SIG-M5 (cell line): ENCODE data around the gene SMCO4.

Source experiments
- DNase-seq: peaks from one replicate; lab custom pipeline; 2025; lab: John Stamatoyannopoulos, UW

SMCO4 gene

DNA sequence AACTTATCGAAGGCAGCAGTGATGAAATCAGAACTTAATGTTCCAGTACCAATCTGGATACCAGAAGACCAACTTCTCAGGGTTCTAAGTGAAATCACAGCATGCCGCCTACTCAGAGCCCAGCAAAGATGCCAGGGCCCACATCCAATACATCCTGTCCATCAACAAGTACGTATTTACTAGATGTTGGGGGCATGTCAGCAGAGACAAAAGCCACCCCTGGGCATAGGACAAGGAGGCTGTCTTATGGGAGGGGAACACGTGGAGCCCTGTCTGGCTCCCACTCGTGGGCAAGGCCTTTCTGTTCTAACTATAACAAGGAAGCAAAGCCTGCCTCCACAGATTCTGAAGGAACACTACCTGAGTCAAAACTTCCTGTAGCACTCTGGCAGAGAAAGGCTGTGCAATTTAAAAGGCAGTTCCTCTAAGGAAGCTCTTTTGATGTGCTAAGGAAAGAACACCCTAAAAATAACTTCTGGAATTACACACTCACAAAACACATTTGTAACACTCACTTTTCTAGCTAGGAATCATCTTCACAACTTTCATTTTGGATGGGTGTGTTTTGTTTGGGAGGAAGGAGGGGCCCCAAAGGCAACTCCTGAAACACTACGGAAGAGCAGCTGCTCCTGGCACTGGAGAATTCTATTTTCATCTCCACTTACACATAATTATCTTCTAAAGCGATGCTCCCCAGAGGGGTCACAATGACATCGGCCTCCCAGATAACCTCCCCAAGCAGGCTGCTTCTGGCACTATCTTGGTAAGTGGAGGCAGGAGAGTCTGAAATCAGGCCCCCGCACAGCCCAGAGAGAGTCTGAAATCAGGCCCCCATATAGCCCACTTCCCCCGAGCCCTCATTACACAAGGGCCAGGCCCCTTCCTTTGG lies 14.2 kb downstream of the SMCO4 start:
- no peak for DNase-seq

DNA sequence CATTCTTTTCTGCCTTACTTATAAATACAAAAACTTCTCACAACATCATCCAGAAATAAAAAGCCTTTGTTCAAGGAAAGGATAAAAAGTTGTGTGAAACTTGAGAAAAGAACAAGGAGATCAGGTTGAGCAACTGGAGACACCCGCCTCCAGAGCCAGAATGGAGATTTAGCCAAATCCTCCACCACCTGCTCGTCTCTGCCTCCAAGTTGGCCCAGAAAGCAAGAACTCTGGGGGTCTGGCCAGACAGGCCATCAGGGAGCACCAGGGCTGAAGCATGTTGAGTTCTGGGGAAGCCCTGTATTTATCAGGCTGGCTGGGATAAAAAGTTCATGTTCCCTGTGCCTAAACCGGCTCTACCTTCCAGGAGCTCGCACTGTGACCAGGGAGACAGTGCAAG lies 14.9 kb downstream of the SMCO4 start:
- no peak for DNase-seq

DNA sequence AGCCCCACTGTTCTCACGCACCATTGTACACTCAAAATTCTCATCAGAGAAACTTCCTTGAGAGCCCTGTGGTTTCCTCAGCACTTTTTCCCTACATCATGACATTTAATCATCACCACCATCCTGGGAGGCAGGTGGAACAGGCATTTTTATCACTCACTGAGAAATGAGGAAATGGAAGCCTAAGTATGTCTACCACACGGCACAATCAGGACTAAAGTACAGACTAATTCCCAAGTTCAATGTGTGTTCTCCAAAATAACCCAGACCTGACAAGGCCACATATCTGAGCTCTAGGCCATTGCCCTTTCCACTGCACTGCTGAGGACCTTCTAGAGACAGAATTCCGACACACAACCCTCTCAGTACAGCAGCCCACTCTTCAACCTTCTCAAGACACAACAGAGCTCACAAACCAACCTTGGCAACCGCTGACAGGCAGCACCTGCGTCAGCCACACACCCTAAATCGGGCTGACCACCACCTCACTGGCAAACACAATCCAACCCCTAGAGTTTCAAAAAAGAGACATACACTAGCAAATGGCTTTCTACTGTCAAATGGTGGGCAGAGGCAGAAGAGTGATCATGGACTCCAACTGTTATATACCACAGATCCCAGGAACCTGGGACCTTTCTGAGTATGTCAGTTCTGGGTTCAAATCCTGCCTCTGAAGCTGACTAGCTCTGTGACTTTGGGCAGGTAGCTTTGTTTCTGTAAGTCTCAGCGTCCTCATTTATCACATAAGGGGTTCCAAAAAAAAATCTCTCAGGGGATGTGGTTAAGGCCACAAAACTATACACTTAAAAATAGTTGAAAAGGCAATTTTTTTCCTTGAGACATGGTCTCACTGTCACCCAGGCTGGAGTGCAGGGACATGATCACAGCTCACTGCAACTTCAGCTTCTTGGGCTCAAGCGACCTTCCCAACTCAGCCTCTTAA lies 16.3 kb downstream of the SMCO4 start:
- DNase-seq = no peak

DNA sequence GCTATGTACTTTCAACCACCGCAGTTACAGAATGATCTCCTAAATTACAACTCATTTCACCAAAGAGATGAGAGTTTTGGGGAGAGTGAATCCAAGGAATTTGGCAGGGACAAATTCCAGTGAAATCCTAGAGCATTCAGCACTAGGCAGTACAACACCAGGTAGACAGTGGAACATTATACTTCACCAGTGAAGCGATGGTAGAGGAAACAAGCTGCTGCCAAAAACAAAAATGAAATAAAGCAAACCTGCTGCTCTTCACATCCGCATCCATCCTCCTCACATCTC lies 16.9 kb downstream of the SMCO4 start:
- DNase-seq = no peak

DNA sequence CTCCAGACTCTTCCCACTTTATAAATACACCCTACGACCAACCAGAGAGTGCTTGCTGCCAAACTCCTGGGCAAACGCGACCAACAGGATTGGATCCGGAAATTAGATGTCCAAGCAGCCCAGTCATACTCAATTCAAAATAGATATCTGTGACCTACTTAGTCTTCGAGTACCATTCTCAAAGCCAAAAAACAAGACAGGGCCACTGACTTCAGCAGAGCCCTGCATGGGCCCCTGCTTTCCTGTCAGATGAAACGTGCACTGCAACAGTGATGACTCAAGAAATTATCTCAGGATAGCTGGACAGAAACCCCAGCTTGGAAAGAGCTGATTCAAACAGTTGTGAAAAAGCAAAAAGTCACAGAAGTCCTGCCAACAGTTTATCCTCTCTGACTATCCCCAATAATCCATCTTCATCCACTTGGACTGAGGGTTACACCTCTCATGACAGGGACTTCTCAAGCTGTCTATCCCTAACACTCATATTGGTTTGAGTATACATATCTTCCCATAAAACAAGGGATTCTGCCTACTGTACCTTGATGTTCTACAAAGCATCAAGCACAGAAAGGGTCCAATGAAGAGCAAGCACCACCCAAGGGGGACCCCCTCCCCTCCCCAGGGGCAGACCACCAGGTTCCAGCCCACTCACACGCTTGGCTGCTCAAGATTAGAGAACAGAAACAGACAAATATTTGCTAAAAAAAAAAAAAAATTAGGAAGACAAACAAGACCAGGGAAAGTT lies 17.4 kb downstream of the SMCO4 start:
- no peak for DNase-seq

DNA sequence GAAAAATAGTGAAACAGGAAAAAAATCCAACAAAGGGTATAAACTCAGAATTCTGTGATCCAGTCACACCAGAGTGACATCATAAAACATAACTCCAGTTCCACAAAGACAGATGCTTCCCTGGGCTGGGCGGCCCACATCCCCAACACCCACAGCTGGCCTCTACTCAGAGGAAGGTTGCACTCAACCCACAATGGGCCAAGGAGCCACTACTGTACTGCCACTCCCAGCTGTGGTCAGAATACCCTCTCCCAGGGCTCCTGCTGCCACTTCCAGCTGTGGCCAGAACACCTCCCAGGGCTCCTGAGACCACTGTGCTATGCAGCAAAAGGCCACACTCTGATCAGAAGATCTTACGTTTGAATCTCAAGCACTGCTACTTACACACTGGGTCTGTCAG lies 18.3 kb downstream of the SMCO4 start:
- no peak for DNase-seq

DNA sequence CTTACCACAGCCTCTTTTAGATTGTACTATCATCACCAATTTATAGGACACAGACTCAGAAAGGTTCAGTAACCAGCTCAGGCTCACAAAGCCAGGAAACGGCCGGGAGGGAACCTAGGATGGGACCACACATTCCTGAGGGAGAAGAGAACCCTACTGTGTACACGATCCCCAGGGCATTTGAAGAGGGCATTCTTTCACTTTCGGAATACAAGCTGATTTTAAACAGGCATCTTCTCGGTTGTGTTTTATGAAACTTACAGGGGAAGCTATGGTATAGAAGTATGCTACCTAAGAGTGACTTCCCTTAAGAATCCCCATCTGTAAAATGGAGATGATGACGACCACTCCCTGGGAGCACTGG lies 19.0 kb downstream of the SMCO4 start:
- no peak for DNase-seq

DNA sequence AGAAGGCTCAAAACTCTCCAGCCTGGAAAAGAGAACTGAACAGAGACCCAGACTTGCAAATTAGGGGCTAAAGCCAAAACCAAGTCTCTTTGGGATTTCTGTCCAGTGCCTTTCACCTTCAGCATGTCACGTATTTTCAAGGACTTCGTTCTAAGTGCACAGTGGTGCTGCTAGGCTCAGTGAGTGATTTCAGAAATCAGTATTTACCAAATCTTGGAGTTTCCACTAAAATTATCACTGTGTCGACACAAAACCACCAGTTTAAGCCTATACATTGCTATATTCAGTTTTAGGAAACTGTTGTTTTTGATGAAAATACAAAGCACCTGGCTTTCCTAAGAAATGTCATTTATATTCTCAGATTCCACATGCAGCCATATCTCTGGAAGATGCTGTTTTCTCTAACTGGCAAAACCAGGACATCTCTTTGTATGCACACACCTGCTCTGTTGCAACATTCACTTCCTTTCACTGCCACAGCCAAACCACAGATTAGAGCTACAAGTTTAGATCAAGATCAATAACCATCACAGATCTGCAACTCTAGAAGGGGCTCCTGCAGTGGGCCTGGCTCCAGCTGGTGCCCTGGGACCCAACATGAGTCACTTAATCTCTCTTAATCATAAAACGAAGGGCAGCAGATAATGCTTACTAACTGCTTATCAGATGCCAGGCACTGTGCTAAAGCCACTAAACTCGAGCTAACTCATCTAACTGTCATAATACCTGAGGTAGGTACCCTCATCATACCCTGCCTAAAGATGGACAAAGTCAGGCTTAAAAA lies 22.3 kb downstream of the SMCO4 start:
- no peak for DNase-seq

DNA sequence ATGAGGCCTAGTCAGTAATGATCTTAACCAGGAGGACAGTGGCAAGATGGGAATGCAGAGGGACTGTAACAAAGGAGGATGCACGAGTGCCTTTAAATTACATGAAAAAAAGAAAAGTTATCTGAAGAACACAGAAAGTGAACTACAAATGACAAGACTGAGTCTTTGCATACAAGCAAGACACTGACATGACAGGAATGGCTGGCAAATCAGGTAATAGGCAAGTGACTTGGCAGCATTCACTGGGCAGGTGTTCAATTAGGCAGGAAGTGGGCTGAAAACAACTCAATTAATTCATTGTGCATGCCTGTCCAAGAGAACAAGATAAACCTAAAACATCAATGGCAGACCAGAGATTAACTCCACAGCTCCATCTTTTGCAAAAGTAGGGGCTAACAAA lies 24.0 kb downstream of the SMCO4 start:
- no peak for DNase-seq

DNA sequence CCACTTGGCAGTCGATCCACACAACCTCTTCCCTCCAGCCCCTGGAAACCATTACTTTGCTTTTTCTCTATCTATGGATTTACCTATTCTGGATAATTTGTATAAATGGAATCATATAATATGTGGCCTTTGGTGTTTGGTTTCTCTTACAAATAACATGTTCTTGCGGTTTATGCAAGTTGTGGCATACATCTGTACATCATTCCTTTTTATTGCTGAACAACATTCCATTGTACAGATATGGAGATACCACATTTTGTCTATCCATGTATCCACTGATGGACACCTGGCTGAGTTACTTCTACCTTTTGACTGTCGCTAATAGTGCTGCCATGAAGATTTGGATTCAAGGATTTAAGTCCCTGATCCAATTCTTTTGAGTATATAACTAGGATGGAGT lies 25.1 kb downstream of the SMCO4 start:
- DNase-seq = no peak

DNA sequence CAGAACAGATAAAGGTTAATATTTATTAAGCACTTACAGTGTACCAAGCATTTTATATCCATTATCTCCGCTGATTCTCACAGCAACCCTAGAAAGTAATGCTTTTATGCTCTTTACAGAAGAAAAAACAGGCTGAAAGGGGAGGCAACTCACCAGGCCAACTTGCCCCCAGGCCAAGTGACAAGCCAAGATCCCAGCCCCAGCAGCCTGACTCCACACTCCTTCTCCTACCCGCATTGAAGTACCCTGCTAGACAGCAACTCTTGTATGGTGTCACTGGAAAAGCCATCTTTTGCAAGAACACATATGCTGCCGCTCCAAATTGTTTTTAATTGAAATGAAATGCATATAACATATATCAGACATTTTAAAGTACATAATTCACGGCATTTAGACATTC lies 25.6 kb downstream of the SMCO4 start:
- no peak for DNase-seq

DNA sequence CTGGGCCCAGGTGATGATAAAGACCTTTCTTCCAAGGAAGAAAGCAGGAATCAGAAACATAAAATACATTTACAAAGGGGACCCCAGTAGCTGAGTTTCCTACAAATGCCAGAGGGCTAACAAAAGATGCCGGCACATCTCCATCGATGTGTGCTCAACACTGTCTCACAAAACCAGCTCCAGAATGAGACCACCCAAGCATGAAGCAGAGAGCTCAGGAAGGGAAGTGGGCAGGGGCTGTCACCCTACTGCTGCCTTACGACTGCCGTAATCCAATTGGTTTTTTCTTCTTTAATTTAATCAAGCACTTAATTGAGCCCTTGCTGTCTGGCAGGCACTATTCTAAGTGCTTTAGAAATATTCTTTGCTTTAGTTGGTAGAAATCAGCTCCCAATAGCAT lies 26.1 kb downstream of the SMCO4 start:
- no peak for DNase-seq

DNA sequence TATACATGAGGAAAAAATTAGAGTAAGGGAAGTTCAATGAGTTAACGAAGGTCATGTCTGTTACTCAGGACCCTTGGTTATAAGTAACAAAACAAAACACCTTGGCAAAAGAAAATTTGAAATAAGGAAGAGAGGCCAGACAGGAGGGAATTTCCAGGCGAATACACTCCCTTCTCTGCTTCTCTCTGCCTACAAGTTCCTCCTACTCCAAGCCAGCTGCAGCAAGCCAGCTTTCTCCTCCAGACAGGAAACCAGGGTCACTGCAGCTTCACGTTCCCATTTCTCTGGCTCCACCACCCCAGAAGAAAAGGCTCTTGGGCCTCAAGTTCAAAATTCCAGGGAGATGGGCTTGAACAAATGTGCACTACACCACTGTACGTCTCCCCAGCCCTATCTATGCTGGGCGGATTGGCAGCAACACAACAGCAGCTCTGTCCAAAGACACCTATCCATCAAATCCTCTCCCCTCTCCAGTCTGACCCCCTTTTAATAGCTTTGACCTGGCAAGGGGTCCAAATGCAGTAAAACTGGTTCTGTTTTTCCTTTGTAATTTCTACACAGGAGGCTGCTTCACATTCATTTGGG lies 27.7 kb downstream of the SMCO4 start:
- DNase-seq = no peak

DNA sequence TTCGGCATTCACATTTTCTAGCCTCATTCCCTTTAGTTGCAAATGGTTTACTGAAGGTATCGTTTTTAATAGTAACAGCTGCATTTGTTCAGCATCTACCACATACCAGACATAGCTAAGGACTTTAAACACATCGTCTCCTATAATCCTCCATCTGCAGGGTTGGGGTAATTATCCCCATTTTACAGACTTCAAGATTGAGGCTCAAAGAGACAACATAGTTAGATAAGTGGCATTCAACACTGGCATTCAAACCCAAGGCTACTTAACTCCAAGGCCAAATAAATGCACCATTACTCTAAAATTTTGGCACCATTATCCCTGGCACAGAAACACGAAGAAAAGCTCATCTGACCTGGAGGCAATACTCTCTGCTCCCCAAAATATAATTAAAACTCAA lies 28.5 kb downstream of the SMCO4 start:
- no peak for DNase-seq

DNA sequence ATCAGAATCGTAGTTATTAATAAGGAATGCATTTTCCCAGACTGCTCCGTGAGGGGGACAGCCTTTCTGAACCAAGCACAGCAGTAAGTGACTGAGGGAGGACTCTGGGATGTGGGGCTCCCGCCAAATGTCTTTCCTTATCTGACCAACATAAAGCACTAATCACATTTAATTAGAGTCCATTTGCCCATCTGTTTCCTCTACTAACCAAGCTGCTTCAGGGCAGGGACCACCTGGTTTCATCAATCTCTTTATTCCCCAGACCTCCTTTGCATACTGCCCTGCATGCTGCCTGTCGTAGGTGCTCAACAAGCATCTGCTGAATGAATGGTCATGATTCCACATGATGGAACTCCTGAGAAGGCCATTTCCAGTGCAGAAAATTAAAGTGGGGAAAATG lies 29.4 kb downstream of the SMCO4 start:
- no peak for DNase-seq

DNA sequence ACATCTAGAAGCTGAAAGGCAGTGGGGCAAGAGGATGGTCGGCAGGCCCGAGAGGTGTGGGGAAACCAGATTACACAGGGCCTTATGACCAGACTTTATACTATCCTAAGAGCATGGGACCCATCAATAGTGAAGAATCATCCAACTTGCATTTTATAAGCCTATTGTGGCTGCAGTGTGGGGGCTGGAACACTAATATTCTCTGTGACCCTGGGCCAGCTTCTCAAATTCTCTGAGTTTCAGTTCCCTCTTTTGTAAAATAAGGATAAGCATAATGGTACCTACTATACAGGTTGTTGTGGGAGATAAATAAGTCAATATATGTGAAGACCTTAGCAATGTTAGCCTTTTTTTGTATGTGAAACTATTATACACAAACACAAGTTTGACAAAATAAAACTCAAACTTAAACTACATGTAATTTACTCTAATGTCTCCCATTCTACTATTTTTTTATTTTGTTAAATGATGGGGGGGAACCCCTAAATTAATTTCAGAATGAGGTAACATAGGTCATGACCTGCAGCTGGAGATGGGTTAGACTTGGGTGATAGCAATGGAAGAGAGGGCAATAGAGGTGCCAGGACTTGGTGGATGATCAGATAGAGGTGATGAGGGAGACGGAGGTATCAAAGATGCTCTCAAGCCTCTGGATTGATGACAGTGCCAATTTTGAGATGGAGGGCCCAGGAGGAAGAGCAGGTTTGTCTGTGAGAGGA lies 30.1 kb downstream of the SMCO4 start:
- DNase-seq = no peak

DNA sequence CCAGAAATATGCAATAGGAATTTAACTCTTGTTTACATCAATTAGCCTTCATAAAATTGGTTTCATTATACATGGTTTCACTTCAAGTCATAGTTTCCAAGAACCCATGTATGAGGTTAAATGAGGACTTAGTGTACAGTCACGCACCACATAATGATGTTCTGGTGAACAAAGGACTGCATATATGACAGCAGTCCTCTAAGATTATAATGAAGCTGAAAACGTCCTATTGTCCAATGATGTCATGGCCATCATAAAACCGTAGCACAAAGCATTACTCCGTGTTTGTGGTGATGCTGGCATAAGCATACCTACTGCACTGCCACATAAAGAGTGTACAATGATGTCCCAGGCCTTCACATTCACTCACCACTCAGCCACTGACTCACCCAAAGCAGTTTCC lies 31.1 kb downstream of the SMCO4 start:
- DNase-seq = no peak

DNA sequence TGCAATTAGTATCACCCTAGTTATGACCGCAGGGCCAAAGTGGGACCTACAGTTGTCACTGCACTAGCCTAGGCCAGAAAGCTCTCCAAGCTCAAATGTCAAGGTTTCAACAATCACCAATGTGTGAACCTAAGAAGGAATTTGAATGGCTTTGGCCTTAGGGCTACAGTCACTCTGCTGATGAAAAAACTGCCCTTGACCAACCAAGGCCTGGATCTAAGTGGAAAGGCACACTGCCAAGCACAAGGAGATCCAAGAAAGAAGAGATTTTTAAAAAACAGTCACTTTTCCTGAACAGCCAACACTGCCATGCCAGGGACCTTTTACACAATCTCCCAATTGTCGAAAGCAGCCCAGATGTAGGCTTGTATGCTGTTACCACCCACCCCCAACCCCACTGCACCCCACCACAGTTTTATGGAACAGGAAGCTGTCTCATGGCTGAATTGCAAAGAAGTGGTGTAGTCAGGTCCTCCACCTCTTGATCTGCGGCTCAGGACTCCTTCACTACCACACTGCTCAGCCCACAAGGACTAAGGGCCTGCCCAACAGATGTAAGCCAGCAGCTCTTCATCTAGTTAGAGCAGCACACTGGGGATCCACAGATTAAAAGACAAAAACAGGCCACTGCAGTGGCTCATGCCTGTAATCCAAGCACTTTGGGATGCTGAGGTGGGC lies 32.9 kb downstream of the SMCO4 start:
- no peak for DNase-seq

DNA sequence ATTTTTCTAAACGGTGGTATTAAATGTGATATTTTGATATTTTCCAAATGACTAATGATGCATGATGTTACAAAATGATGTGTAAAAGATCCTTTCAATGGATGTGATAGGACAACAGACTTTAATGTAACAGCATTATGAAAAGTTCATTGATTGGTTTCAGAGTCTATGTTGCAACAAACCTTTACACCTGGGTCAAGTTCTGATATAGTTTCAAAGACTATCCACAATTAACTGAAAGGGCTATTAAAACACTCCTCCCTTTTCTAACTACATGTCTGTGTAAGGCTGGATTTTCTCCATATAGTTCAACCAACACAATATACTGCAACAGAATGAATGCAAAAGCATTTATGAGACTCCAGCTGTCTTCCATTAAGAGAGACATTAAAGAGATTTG lies 35.7 kb downstream of the SMCO4 start:
- no peak for DNase-seq

DNA sequence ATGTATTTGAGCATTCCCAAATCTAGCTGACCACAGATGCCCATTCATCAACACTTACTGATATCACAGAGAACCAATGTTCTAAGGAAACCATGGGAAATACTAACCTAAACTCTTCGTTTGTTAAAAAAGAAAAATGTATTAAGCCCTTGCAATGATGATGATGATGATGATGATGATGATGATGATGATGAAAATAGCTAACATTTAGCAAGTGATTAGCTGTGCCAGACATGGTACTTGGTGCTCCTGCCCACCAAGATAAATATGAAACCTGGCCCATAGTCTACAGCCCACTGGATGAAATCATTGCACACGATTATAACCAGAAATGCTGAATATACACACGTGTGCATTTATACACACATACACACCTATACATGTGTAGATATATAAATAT lies 37.5 kb downstream of the SMCO4 start:
- DNase-seq = no peak
